HepG2 (cell line): ENCODE measurements around the gene SOAT2. TPM values are rescaled to one million over a fixed set of nuclear protein-coding genes. Genes with fewer than 3 reads are reported as not detected.

Source experiments
- ATAC-seq: fragments of 200-7000 bp; cut with Tn5 transposase; 3 replicates; pipeline ENCODE4 v1.9.1; 2020; ENCODE audit warnings: mild to moderate bottlenecking, moderate library complexity
- BruUV-seq: library from RNA; stranded (reverse); fragments of 400-500 nt; replicated peaks from 2 replicates; lab custom pipeline; 2021; lab: Mats Ljungman, UMichigan
- CTCF ChIA-PET: fragments of 300-600 bp; formaldehyde crosslinking; extraction: SDS; loops from one replicate; lab custom pipeline; 2021; ENCODE audit warnings: low total read pairs, inconsistent platforms, low intra/inter-chr PET ratio; lab: Yijun Ruan, JAX
- POLR2A ChIA-PET: fragments of 350-600 bp; sonication (Branson Sonifier 250); formaldehyde crosslinking; loops from one replicate; lab custom pipeline; 2020; ENCODE audit warnings: antibody characterized with exemption, inconsistent platforms; lab: Yijun Ruan, JAX
- DNase-seq: peaks from one replicate; pipeline ENCODE4 v3.0.0-alpha.2; 2015; ENCODE audit warnings: low spot score
- FAIRE-seq: peaks from 3 replicates; lab custom pipeline; 2011; peaks lifted over from hg19 to GRCh38; lab: Jason Lieb, UNC
- H2AFZ ChIP-seq: one replicate; pipeline ENCODE4 v1.6.1; 2011; ENCODE audit warnings: low read length, inconsistent platforms
- H3K27ac ChIP-seq: fragments of 300-600 bp; 3 replicates; pipeline ENCODE4 v1.8.0; 2011; ENCODE audit warnings: mixed run types, mild to moderate bottlenecking, mixed read lengths, low read length, inconsistent platforms; ENCODE audit not compliant: insufficient read depth; ENCODE audit errors: extremely low read length
- H3K27me3 ChIP-seq, 2 experiments: fragments of 200-600 bp in 1 of 2; 2 replicates in 1 of 2; 3 replicates in 1 of 2; pipeline versions ENCODE4 v1.6.0 to v1.8.0; 2011; ENCODE audit warnings: low read length in 2 of 2, mild to moderate bottlenecking in 2 of 2, moderate library complexity in 2 of 2, inconsistent platforms in 1 of 2; ENCODE audit not compliant: insufficient read depth in 2 of 2, control insufficient read depth in 1 of 2
- H3K36me3 ChIP-seq, 2 experiments: fragments of 200-600 bp in 1 of 2; replicated peaks in 1 of 2; 2 replicates in 1 of 2; 3 replicates in 1 of 2; pipeline versions ENCODE4 v1.5.1 to v1.8.0; 2011; ENCODE audit warnings: low read length in 2 of 2, inconsistent platforms in 1 of 2; ENCODE audit not compliant: insufficient read depth in 2 of 2, control insufficient read depth in 1 of 2
- H3K4me1 ChIP-seq: 2 replicates; pipeline ENCODE4 v1.5.1; 2012; ENCODE audit warnings: low read length, inconsistent platforms; ENCODE audit not compliant: insufficient read depth
- H3K4me2 ChIP-seq: 2 replicates; pipeline ENCODE4 v1.6.0; 2011; ENCODE audit warnings: low read depth, low read length, inconsistent platforms
- H3K4me3 ChIP-seq, 3 experiments: fragments of 200-600 bp in 1 of 3; sonication (generic), shearing (Covaris generic) in 1 of 3; replicated peaks in 1 of 3; 2 replicates each; pipeline ENCODE4 v1.5.1; 2011 to 2016; ENCODE audit warnings: low read length in 3 of 3, inconsistent platforms in 2 of 3, low read depth in 2 of 3, mild to moderate bottlenecking in 2 of 3, control low read depth in 1 of 3, mixed read lengths in 1 of 3; ENCODE audit not compliant: insufficient read depth in 1 of 3
- H3K79me2 ChIP-seq: one replicate; pipeline ENCODE4 v1.6.1; 2011; ENCODE audit warnings: low read length, inconsistent platforms; ENCODE audit not compliant: insufficient read depth
- H3K9ac ChIP-seq: 2 replicates; pipeline ENCODE4 v1.6.0; 2011; ENCODE audit warnings: mild to moderate bottlenecking, low read depth, low read length, inconsistent platforms; ENCODE audit not compliant: insufficient read depth
- H3K9me3 ChIP-seq: 2 replicates; pipeline ENCODE4 v1.5.1; 2012; ENCODE audit warnings: mild to moderate bottlenecking, low read length
- H4K20me1 ChIP-seq: 2 replicates; pipeline ENCODE4 v1.6.0; 2011; ENCODE audit warnings: inconsistent platforms, mild to moderate bottlenecking, low read length, moderate library complexity; ENCODE audit not compliant: insufficient read depth
- CREM ChIP-seq, 2 experiments: sonication (generic) in 1 of 2; formaldehyde crosslinking in 1 of 2; IDR thresholded peaks; 2 replicates each; pipeline versions ENCODE4 v1.4.0 to v1.6.1; 2016 to 2020; ENCODE audit warnings: antibody characterized with exemption in 1 of 2, mild to moderate bottlenecking in 1 of 2, missing genetic modification reagents in 1 of 2
- KDM3A ChIP-seq: IDR thresholded peaks from 2 replicates; pipeline ENCODE4 v1.6.1; 2018; ENCODE audit warnings: low read depth, missing compliant biosample characterization
- MTF2 ChIP-seq: sonication (generic); formaldehyde crosslinking; IDR thresholded peaks from 2 replicates; pipeline ENCODE4 v1.5.0; 2020; ENCODE audit warnings: missing genetic modification reagents, borderline replicate concordance
- PHF20 ChIP-seq: sonication (generic); formaldehyde crosslinking; IDR thresholded peaks from 2 replicates; pipeline ENCODE4 v1.5.0; 2020; ENCODE audit warnings: mild to moderate bottlenecking, missing genetic modification reagents
- SRY ChIP-seq: sonication (generic); formaldehyde crosslinking; IDR thresholded peaks from 2 replicates; pipeline ENCODE4 v1.8.0; 2022; ENCODE audit warnings: mild to moderate bottlenecking, missing genetic modification reagents
- ZNF333 ChIP-seq: sonication (generic); formaldehyde crosslinking; IDR thresholded peaks from 2 replicates; pipeline ENCODE4 v1.4.0; 2020; ENCODE audit warnings: mild to moderate bottlenecking, missing genetic modification reagents, borderline replicate concordance
- ZNF878 ChIP-seq: sonication (generic); formaldehyde crosslinking; IDR thresholded peaks from 2 replicates; pipeline ENCODE4 v1.8.1; 2023; ENCODE audit warnings: mild to moderate bottlenecking, missing genetic modification reagents, moderate library complexity
- ZSCAN21 ChIP-seq: sonication (generic); formaldehyde crosslinking; IDR thresholded peaks from 2 replicates; pipeline ENCODE4 v1.8.0; 2022; ENCODE audit warnings: mild to moderate bottlenecking, missing genetic modification reagents, moderate library complexity, borderline replicate concordance
- ZSCAN30 ChIP-seq: sonication (generic); formaldehyde crosslinking; IDR thresholded peaks from 2 replicates; pipeline ENCODE4 v1.5.0; 2020; ENCODE audit warnings: mild to moderate bottlenecking, missing genetic modification reagents
- WGBS: methylation state at CpG from one replicate; pipeline ENCODE4 v1.1.6; 2017; ENCODE audit warnings: low lambda C conversion rate; 5-methylcytosine and 5-hydroxymethylcytosine counted together
- in situ Hi-C: cut with HindIII; loops from 2 replicates; pipeline ENCODE4 v1.10.0; 2017; ENCODE audit warnings: low pct_unique_long_range_greater_than_20kb; ENCODE audit not compliant: extremely low pct_ligation_motif_present
- intact Hi-C: fragments of 100-400 bp; cut with micrococcal nuclease; formaldehyde crosslinking; loops from one replicate; pipeline ENCODE4 v1.10.0; 2022; ENCODE audit not compliant: unreplicated experiment
- polyA plus RNA-seq, 8 experiments: library from polyadenylated mRNA; depleted of rRNA in 3 of 8; stranded (reverse) in 7 of 8; unstranded in 1 of 8; fragments of >200 nt; fragmentation: Illumina TruSeq in 4 of 8; extraction: Trizol in 4 of 8; gene quantifications; 2 replicates each; pipeline versions ENCODE4 v1.2.1 to v1.2.3, GENCODE V29; 2011 to 2016; ENCODE audit warnings: low read depth in 4 of 8, missing spikeins in 1 of 8, mixed read lengths in 1 of 8; ENCODE audit not compliant: insufficient read depth in 1 of 8
- total RNA-seq, 5 experiments: library from RNA; depleted of rRNA; stranded (reverse); fragments of >200 nt; fragmentation: Illumina TruSeq; extraction: Trizol; gene quantifications; 2 replicates each; pipeline ENCODE4 v1.2.3, GENCODE V29; 2016; ENCODE audit warnings: low read depth in 1 of 5
- TF ChIP-seq, protein P1 (sequence below): sonication (generic); formaldehyde crosslinking; IDR thresholded peaks from one replicate; pipeline ENCODE4 v1.5.1; 2020; ENCODE audit warnings: mild to moderate bottlenecking, missing genetic modification reagents; ENCODE audit errors: not compliant biosample characterization
- TF ChIP-seq, protein P2 (sequence below): sonication (generic); formaldehyde crosslinking; IDR thresholded peaks from 2 replicates; pipeline ENCODE4 v1.4.0; 2020; ENCODE audit warnings: low read depth, mild to moderate bottlenecking, missing genetic modification reagents
- TF ChIP-seq, protein P3 (sequence below): sonication (generic); formaldehyde crosslinking; IDR thresholded peaks from 2 replicates; pipeline ENCODE4 v1.5.0; 2020; ENCODE audit warnings: missing genetic modification reagents

The SOAT2 gene
- total and polyA plus RNA-seq, 2 of the 13 experiments (the other 11 are each of a cell fraction or from before 2014, with no cell fraction given), result 14.9 to 108 TPM

DNA sequence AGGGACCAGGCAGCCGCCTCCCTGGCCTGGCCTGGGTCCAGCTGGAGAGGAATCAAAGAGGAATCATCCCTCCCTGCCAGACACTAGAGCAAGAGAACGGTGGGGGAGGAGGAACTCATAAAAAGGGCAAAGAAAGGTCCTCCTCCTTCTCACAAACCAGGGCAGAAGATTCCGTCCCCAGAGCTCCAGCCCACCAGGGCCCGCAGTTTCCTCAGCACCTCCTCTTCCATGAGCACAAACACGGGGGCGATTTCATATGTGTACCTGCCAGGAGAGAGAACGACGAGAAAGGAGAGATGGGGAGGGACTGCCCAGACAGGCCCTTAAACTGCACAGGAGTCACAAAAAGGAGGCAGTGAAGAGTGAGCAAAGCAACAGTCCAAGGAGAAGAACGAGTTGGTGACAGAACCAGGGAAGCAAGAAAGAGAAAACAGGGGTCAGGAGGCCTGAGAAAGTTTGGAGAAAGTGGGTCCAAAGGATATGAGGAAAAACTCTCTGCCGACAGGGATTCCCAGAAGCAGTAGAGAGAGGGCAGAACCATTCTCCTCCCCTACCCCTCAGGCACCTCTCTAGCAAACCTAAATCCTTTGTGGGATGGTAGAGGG, 68.5 kb downstream of the SOAT2 start:
- no peak overlapping the region for H3K27ac ChIP-seq
- no peak overlapping the region for H2AFZ ChIP-seq
- no peaks in the 10 kb centered on the region for H3K36me3 ChIP-seq
- no peak overlapping the region for H3K4me3 ChIP-seq
- CTCF ChIA-PET, result no interaction called here
- TF ChIP-seq SRY (CRISPR knock-in tag) (no peak), ZNF333 (CRISPR knock-in tag) (no peak), CREM (IDR thresholded peaks at IDR 0.05) (no peak), CREM (CRISPR knock-in tag; IDR thresholded peaks at IDR 0.05) (no peak), ZSCAN21 (CRISPR knock-in tag) (no peak), MTF2 (CRISPR knock-in tag) (no peak), KDM3A (CRISPR knock-in tag) (no peak), ZNF878 (CRISPR knock-in tag) (no peak), ZSCAN30 (no peak), PHF20 (no peak)
- TF ChIP-seq, protein P1, sequence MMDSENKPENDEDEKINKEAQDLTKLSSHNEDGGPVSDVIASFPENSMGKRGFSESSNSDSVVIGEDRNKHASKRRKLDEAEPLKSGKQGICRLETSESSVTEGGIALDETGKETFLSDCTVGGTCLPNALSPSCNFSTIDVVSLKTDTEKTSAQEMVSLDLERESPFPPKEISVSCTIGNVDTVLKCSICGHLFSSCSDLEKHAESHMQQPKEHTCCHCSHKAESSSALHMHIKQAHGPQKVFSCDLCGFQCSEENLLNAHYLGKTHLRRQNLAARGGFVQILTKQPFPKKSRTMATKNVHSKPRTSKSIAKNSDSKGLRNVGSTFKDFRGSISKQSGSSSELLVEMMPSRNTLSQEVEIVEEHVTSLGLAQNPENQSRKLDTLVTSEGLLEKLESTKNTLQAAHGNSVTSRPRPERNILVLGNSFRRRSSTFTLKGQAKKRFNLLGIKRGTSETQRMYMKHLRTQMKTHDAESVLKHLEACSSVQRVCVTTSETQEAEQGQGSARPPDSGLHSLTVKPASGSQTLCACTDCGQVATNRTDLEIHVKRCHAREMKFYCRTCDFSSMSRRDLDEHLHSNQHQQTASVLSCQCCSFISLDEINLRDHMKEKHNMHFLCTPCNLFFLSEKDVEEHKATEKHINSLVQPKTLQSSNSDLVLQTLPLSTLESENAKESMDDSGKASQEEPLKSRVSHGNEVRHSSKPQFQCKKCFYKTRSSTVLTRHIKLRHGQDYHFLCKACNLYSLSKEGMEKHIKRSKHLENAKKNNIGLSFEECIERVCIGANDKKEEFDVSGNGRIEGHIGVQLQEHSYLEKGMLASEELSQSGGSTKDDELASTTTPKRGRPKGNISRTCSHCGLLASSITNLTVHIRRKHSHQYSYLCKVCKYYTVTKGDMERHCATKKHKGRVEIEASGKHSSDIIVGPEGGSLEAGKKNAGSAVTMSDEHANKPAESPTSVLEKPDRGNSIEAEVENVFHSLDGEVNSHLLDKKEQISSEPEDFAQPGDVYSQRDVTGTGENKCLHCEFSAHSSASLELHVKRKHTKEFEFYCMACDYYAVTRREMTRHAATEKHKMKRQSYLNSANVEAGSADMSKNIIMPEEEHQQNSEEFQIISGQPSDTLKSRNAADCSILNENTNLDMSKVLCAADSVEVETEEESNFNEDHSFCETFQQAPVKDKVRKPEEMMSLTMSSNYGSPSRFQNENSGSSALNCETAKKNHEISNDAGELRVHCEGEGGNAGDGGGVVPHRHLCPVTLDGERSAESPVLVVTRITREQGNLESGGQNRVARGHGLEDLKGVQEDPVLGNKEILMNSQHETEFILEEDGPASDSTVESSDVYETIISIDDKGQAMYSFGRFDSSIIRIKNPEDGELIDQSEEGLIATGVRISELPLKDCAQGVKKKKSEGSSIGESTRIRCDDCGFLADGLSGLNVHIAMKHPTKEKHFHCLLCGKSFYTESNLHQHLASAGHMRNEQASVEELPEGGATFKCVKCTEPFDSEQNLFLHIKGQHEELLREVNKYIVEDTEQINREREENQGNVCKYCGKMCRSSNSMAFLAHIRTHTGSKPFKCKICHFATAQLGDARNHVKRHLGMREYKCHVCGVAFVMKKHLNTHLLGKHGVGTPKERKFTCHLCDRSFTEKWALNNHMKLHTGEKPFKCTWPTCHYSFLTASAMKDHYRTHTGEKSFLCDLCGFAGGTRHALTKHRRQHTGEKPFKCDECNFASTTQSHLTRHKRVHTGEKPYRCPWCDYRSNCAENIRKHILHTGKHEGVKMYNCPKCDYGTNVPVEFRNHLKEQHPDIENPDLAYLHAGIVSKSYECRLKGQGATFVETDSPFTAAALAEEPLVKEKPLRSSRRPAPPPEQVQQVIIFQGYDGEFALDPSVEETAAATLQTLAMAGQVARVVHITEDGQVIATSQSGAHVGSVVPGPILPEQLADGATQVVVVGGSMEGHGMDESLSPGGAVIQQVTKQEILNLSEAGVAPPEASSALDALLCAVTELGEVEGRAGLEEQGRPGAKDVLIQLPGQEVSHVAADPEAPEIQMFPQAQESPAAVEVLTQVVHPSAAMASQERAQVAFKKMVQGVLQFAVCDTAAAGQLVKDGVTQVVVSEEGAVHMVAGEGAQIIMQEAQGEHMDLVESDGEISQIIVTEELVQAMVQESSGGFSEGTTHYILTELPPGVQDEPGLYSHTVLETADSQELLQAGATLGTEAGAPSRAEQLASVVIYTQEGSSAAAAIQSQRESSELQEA (CRISPR knock-in tag), result no peak
- TF ChIP-seq, protein P2, sequence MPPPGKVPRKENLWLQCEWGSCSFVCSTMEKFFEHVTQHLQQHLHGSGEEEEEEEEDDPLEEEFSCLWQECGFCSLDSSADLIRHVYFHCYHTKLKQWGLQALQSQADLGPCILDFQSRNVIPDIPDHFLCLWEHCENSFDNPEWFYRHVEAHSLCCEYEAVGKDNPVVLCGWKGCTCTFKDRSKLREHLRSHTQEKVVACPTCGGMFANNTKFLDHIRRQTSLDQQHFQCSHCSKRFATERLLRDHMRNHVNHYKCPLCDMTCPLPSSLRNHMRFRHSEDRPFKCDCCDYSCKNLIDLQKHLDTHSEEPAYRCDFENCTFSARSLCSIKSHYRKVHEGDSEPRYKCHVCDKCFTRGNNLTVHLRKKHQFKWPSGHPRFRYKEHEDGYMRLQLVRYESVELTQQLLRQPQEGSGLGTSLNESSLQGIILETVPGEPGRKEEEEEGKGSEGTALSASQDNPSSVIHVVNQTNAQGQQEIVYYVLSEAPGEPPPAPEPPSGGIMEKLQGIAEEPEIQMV, result no peak
- TF ChIP-seq, protein P3, sequence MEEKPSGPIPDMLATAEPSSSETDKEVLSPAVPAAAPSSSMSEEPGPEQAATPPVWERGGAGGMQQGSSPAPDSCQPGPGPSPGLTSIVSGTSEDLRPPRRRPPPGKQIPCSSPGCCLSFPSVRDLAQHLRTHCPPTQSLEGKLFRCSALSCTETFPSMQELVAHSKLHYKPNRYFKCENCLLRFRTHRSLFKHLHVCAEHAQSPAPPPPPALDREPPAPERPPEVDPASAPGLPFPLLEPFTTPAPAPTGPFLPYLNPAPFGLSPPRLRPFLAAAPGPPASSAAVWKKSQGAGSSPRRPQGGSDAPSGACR, result no peak
- no TSS peak for BruUV-seq
- H3K27me3 ChIP-seq, result no peaks in the 10 kb centered on the region
- H3K9me3 ChIP-seq, result no peaks in the 10 kb centered on the region
- H3K4me1 ChIP-seq, result peaks cover 43% of the 10 kb centered on the region
- no peak overlapping the region for H3K9ac ChIP-seq
- in situ Hi-C loops, result no loop called here
- intact Hi-C loops, result no loop called here
- FAIRE-seq, result no peak
- POLR2A ChIA-PET, result interaction anchor here (1.0 to 2.6 kb wide), 3 partner anchors 9 to 69 kb away, joined by 3 to 15 read pairs (median 3); partner anchors contain the start of genes CSAD, SOAT2 and ZNF740
- peak; percentile 34 for DNase-seq
- 36% methylated on average over 10 of the region's 10 CpGs for WGBS
- peak overlapping the region; percentile 23; the same call in 1 of the 2 replicates for H3K4me2 ChIP-seq
- H4K20me1 ChIP-seq, result no peaks in the 10 kb centered on the region
- no peak for ATAC-seq
- no peaks in the 10 kb centered on the region for H3K79me2 ChIP-seq
